Renal pelvis (tissue), 4 donors: Measurements from ENCODE around the gene NFKBIZ. TPM values are rescaled to one million over a fixed set of nuclear protein-coding genes. Genes with fewer than 3 reads are reported as not detected.
"Not testable (repeated sequence)": the region's sequence is repeated elsewhere in the genome, so short reads cannot be mapped to it uniquely, and the experiment has no call there.

Experiments used
- DNase-seq: peaks from one replicate; pipeline ENCODE4 v3.0.0-alpha.2; 2013
- polyA plus RNA-seq, 3 donors: library from polyadenylated mRNA; unstranded; fragments of 120-200 nt; gene quantifications; one replicate each; pipeline ENCODE4 v1.2.1, GENCODE V29; 2013; ENCODE audit not compliant: insufficient read length in 3 of 3

The NFKBIZ gene
- polyA plus RNA-seq, 3 donors = 4.2 to 14.2 (median 11.3) TPM

GRCh38 chr3:101850246-101851051, 1.1 kb downstream of the NFKBIZ start:
- DNase-seq = no peak

DNA sequence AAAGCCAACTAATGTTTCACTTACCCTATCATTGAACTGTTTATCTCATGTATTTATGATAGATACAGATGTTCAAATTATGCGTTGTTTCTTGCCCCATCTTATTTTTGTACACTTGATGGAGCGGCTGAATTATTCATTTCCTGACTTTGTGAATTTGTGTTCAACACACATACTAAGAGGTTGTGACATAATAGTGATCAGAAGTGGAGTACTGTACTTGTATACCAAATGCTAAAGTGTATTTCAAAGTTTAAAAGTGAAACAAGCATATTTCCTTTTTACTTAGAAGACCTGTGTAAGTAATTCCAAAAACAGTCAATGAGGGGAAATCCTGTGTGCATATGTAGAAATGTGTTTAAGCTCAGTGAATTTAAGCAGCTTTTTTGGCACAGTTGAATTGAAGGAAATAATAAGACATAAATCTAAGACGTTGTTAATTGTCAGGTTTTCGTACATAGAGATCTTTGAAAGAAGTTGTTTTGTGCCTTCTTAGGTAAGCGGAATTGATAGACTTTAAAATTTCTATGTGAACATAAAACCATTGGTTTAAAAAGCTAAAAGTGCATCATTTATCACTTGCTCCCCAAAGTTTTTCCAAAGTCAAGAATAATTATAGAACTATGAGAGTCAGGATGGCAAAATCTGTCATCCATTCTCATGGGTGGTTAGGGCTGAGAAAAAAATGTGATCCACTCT, 1.9 kb downstream of the NFKBIZ start:
- DNase-seq = no peak

DNA sequence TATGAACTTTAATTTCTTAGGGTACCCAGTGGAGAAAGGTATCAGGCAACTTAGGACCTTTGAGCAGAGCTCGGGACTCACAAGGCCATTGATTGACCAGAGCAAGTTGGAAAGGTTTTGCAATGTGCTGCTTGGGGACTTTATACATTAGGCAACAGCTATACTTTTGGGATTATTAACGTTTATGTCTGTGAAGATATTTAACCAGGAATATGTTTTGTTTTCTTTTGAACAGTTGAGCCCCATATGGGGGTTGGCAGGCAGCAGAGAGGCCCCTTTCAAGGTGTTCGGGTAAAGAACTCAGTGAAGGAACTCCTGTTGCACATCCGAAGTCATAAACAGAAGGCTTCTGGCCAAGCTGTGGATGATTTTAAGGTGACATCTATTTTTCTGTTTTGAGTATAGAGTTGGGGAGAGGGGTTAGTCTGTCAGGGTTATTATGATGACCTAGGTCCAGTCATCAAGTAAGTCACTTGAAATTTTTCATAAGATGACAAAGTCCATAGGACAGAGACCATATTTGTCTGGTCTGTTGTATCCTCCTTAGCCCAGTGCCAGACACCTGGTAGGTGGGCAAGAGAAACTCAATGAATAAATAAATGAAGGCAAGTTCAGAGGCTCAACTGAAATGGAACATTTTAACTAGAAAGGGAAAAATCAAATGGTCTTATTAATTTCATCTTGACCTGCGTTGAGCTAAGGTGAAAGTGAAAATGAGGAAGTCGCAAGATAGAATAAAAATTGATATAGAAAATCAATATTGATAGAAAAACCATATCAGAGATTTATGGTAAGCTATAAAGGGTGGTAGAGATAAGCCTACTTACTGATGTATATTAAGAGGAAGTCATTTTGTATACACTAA, 2.8 kb downstream of the NFKBIZ start:
- DNase-seq = no peak

DNA sequence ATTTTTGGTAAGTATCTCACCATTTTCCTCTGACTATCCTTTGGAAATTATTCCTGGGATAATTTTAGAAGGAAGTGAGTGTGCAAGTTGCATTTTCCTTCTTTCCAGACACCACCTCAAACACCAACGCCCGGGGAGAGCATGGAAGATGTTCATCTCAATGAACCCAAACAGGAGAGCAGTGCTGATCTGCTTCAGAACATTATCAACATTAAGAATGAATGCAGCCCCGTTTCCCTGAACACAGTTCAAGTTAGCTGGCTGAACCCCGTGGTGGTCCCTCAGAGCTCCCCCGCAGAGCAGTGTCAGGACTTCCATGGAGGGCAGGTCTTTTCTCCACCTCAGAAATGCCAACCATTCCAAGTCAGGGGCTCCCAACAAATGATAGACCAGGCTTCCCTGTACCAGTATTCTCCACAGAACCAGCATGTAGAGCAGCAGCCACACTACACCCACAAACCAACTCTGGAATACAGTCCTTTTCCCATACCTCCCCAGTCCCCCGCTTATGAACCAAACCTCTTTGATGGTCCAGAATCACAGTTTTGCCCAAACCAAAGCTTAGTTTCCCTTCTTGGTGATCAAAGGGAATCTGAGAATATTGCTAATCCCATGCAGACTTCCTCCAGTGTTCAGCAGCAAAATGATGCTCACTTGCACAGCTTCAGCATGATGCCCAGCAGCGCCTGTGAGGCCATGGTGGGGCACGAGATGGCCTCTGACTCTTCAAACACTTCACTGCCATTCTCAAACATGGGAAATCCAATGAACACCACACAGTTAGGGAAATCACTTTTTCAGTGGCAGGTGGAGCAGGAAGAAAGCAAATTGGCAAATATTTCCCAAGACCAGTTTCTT, 3.9 kb downstream of the NFKBIZ start:
- DNase-seq = no peak

DNA sequence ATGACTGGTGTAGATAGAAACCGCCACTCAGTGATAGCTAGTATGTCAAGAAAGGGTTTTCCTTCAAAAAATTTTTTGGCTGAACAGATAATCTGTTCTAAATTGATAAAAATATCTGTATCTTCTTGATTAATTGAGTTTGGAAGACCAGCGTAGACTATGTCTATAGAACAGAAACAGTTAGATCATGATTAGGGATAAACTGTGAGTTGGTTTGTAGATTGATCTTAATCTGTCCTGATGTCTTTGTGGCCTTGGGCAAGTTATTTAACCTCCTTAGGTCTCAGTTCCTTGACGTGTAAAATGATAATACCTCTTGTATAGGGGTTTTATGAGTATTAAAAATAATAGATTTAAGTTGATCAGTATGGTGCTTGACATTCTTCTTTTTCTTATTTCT, 4.7 kb downstream of the NFKBIZ start:
- DNase-seq = no peak

DNA sequence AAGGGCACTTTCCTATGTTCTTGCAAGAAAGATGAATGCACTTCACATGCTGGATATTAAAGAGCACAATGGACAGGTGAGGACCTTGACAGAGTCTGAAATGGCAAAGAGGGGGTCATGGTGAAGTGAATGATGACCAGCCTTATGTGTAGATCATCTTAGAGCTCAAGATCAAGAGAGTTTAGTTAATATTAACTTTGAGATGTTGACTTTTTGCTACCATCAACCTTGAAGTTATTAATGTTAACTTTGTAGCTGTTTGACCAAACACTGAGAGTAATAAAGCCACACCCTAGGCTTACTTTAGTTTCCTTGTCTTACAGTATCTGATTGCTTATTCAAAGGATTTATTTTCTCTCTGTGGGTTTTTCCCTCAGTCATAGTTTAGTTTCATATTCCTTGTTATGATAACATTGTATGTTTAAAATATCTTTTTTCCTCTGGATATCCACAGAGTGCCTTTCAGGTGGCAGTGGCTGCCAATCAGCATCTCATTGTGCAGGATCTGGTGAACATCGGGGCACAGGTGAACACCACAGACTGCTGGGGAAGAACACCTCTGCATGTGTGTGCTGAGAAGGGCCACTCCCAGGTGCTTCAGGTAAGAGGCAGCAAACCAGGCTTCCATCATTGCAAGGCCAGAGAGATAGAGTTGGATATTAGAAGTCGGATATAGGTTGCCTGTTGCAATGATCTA, 5.4 kb downstream of the NFKBIZ start:
- no peak for DNase-seq

DNA sequence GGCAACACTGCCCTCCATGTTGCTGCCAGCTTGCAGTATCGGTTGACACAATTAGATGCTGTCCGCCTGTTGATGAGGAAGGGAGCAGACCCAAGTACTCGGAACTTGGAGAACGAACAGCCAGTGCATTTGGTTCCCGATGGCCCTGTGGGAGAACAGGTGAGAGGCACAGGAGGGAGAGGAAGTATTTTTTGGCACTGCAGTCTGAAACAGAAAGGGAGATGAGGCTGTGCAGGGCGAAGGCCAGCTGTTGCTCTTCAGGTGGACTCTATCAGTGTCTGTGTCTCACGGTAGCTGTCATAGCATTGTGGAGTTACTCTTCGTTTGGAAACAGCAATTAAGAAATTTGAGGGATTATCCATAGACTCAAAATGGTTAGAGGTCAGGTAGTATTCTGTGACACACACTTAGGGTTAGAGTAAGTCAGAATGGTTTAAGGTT, 8.0 kb downstream of the NFKBIZ start:
- DNase-seq = no peak

DNA sequence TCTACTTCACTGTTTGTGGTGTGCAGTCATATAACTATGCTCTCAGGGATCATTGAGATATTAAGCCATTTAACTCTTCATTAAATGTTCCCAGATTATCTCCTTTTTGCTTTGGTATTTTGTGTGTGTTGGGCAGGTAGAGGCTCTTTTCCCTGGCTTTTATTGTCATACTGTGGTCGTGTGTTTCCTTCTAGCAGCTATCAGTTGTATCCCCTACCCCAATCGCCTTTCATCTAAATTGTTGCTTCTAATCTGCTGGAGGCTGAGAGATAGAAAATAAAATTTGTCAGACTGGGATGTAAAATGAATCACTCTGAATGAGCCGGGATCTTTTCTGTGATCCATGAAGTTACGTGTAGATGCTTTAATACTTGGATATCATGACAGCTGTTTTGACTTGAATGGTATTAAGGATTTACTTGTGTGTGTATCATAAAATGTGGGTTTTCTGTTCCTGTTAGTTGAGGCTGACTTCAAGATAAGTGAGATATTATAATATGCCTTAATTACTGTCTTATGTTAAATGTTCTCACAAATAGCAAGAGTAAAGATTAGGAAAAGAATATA, 9.2 kb downstream of the NFKBIZ start:
- no peak for DNase-seq

DNA sequence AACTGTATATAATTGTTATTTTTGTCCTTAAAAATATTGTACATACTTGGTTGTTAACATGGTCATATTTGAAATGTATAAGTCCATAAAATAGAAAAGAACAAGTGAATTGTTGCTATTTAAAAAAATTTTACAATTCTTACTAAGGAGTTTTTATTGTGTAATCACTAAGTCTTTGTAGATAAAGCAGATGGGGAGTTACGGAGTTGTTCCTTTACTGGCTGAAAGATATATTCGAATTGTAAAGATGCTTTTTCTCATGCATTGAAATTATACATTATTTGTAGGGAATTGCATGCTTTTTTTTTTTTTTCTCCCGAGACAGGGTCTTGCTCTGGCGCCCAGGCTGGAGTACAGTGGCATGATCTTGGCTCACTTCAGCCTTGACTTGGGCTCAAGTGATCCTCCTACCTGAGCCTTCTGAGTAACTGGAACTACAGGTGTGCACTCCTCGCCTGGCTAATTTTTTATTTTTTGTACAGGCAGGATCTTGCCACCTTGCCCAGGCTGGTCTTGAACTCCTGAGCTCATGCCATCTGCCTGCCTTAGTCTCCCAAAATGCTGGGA, 10.7 kb downstream of the NFKBIZ start:
- no peak for DNase-seq

DNA sequence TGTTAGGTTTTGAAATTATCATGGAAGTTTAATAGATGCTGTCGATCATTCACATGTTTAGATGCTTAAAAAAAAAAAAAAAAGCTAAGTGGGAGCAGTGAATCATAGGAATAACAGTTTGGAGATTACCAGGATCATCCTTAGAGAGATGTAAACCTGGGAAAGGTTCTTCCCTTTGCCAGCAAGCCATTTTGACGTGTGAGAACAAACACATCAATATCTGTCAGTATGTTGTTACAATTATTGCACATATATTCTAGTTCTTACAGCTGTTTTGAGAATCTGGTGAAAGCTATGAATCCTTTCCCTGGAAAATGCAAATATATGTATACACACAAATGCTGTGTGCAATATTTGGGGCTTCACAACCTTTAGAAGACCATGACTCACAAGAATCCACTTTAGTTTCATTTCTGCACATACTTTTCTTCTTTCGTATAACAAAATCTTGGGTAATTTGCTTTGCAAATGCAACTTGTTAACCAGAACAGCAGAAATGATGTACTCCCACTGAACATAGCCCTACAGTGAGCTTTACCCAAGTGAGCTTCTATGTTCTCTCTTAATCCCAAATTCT, 12.0 kb downstream of the NFKBIZ start:
- DNase-seq = no peak

DNA sequence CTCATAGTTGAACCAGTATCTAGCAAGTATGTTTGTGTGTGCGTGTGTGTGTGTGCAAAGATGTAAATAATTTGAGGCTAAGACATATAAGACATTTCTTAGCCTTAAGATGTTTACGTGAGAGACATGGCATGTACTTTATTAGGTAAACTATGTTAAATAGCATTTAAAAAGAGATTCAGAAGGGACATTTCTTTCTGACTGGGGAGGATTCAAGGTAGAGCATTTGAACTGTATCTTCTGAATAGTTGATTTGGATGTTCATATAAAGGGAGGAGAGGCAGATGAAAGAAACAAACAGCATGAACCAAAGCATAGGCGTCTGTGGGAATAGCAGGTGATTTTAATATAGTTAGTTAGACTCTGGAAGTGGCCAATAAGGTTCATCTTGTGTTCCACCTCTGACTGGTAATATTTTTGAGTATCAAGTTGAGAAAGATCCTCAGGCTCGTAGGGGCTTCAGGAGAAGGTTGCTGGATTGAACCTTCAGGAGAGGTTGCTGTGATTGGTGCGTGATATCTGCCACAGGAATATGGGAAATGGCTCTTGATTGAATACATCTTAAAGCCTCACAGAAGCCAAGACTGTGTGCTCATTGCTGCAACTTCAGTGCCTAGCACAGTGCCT, 12.6 kb downstream of the NFKBIZ start:
- no peak for DNase-seq

DNA sequence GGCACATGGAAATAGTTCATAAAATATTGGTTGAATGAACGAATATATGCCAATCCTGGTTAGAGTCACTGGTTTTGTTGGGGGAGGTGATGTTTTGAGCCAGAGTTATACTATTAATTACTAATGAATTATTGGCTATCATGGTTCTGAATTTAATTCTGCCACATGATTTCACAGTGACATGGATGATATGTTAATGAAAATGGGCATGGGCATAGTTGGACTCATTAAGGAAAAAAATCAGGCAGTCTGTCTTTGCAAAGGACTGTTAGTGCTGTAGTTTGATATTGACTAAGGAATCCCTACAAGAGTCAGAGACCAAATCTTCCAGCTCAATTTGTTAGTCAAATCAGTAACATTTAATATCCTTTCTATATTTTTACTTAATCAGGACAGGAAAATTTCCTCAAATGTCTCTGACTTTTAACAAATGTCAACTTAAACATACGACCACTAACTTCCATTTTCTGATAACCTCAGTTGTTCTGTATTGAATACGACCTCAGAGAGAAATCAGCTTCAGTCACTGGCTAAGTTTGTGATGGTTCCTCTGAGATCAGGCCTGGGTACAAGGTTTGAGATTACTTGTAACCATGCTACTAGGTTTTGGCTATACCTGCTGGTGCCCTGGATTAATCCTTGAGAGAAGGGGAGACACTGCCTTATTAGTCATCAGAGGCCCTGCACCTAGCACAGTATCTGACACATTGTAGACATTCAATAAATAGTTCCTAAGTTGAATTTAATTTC, 13.3 kb downstream of the NFKBIZ start:
- no peak for DNase-seq

GRCh38 chr3:101864926-101865325, 15.6 kb downstream of the NFKBIZ start:
- not testable (repeated sequence) for DNase-seq

GRCh38 chr3:101865751-101866509, 16.6 kb downstream of the NFKBIZ start:
- DNase-seq = no peak

DNA sequence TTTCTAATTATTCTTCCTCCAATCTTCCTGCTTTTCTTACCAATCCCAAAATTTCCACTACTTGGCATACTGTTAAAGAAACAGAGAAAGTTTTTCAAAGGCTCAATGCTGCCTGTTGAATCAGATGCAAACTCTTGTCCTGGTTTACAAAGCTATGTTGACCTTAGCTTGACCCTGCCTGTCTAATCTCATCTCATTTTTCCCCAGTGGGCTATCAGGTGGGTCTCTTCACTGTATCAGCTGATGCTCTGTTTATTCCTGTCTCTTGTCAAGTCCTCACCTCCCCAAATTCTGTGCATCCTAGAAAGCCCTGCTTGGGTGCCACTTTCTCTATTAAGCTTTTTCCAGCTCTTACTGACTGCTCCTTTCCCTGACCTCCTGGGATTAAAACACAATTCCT, 18.2 kb downstream of the NFKBIZ start:
- no peak for DNase-seq

GRCh38 chr3:101867996-101868395, 18.7 kb downstream of the NFKBIZ start:
- DNase-seq = no peak
